H54 (cell line): ENCODE data around the gene TRAPPC12.

Experiments
- DNase-seq: peaks from one replicate; pipeline ENCODE4 v3.0.0; 2011; ENCODE audit warnings: low spot score, mixed read lengths; ENCODE audit not compliant: insufficient read length
- FAIRE-seq: peaks from 3 replicates; lab custom pipeline; 2011; peaks lifted over from hg19 to GRCh38; lab: Jason Lieb, UNC
- POLR2A ChIP-seq: IDR thresholded peaks from 2 replicates; pipeline ENCODE4 v1.6.1; 2011; ENCODE audit warnings: low read depth, mild to moderate bottlenecking, low read length

Gene TRAPPC12

GRCh38 chr2:3463186-3463835, 83.8 kb downstream of the TRAPPC12 start:
- no peak for TF ChIP-seq POLR2A
- DNase-seq: no peak
- FAIRE-seq: no peak

GRCh38 chr2:3463944-3464343, 84.5 kb downstream of the TRAPPC12 start:
- no peak for TF ChIP-seq POLR2A
- FAIRE-seq: no peak
- no peak for DNase-seq

- FAIRE-seq: no peak
- TF ChIP-seq POLR2A: no peak
These were observed 85.0 kb downstream of the TRAPPC12 start for GRCh38 chr2:3464401-3465005.

GRCh38 chr2:3465328-3465727, 85.8 kb downstream of the TRAPPC12 start:
- FAIRE-seq (no peak), DNase-seq (no peak)
- no peak for TF ChIP-seq POLR2A

More at GRCh38 chr2:3464401-3465005, 85.0 kb downstream of the TRAPPC12 start:
- no peak for DNase-seq

- peak; percentile 58 for FAIRE-seq
- TF ChIP-seq POLR2A: no peak
- peak; percentile 76 for DNase-seq
These were observed 86.5 kb downstream of the TRAPPC12 start for GRCh38 chr2:3465844-3466481.

DNA sequence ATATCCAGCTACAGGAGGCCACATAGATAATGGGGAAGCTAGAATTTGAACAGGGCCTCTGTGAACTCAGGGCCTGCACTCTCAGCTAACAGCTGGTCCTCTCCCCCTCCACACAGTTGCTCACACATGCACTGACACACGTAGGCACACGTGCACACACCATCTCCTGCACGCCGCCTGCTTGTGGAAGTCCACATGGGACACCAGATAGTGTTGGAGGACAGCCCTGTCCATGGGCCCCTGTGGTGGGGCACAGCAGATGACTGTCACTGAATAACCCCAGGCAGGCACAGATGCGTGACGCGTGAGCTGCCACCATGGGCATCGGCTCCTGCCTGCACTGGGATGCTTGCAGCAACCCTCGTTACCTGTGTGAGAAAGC, 87.0 kb downstream of the TRAPPC12 start:
- no peak for TF ChIP-seq POLR2A
- FAIRE-seq: no peak
- DNase-seq: no peak

DNA sequence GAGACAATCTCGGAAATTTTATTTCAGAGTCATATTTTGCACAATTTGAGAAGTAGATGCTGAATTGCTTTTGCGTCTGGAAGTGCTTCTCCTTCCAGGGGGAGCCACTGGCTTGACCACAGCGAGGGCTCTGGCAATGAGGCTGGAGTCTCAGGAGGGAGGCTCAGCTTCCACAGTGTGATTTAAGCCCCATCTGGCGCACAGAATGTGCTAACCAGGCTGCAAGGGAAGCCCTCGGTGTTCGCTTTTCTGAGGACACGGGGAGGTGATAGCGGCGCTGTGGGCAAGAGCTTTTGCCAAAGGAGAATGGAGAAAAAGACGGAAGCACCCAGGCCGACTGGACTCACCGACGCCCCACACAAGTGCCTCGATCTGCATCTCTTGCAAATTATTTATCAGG, 87.5 kb downstream of the TRAPPC12 start:
- DNase-seq: no peak
- no peak for TF ChIP-seq POLR2A

GRCh38 chr2:3467654-3468053, 88.2 kb downstream of the TRAPPC12 start:
- no peak for DNase-seq
- no peak for TF ChIP-seq POLR2A
- no peak for FAIRE-seq

More for the DNA sequence above, 87.5 kb downstream of the TRAPPC12 start:
- FAIRE-seq: no peak

- DNase-seq (no peak), FAIRE-seq (no peak)
- TF ChIP-seq POLR2A: no peak
These were observed 88.9 kb downstream of the TRAPPC12 start for GRCh38 chr2:3468296-3468988.

DNA sequence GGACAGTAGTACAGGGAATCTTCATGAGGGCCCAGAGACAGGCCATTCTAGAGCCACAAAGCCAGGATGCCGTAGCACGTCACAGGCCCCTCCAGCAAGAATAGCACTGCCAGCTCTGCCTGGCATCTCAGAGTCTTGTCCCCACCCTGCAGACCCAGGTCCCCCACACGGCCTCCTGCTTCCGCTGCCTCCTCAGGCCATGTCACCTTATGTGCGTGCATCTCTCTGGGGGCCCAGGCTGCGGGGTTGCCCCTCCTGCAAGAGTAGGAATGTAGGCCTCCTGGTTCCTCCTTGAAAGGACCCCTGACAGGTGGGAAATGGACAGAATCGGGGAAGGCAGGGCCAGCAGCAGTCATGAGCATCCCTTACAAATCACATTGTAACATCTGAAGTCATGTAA, 90.0 kb downstream of the TRAPPC12 start:
- no peak for FAIRE-seq
- no peak for DNase-seq
- TF ChIP-seq POLR2A: no peak

GRCh38 chr2:3470166-3470651, 90.7 kb downstream of the TRAPPC12 start:
- FAIRE-seq (no peak), DNase-seq (peak; percentile 73)
- peak; percentile 32; the same call in 1 of the 2 replicates for TF ChIP-seq POLR2A

GRCh38 chr2:3470856-3471737, 91.6 kb downstream of the TRAPPC12 start:
- no peak for TF ChIP-seq POLR2A
- no peak for DNase-seq
- FAIRE-seq: no peak

DNA sequence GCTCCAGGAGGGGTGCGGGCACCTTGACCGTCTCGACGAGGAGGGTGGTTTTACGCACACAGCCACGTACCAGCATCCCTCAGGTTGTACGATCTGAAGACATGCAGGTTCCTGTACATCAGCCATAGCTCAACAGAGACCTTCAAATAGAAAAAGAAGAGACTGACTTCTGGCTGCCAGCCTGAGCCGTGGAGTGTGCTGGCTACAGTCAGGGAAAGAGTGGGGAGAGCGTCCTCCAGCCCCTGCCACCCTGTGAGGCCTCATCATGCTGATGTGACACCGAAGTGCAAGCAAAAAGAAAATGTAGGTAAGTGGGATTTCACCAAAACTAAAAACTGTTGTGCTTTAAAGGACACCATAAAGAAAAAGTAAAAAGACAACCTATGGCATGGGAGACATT, 92.8 kb downstream of the TRAPPC12 start:
- no peak for FAIRE-seq
- TF ChIP-seq POLR2A: no peak
- DNase-seq: no peak
